GM12875 (cell line): ENCODE measurements around the gene PRDM8.
A peak's percentile ranks its signal among the peaks of the same experiment; 100 is the strongest.

Experiments
- H3K4me3 ChIP-seq: one replicate; pipeline ENCODE4 v1.5.1; 2011; ENCODE audit warnings: low read depth, low read length, control low read depth
- CTCF ChIP-seq: IDR thresholded peaks from 2 replicates; pipeline ENCODE4 v1.5.1; 2011; ENCODE audit warnings: low read depth, mild to moderate bottlenecking, control low read depth, inconsistent platforms, low read length, moderate library complexity, borderline replicate concordance; ENCODE audit not compliant: insufficient read depth

Gene PRDM8

GRCh38 chr4:80196922-80197573 is at the start of gene PRDM8:
PRDM8 (plus strand) TSS chr4:80197503; CDS start chr4:80200081, 2,578 bp downstream.
- no peak for TF ChIP-seq CTCF
- H3K4me3 ChIP-seq = peak within 1 kb of the TSS; percentile 32

- H3K4me3 ChIP-seq = no peak overlapping the region
- no peak for TF ChIP-seq CTCF
Observed at GRCh38 chr4:80150387-80151180, 46.7 kb upstream of the PRDM8 start.

- TF ChIP-seq CTCF = no peak
- H3K4me3 ChIP-seq = no peak overlapping the region
Observed at GRCh38 chr4:80151981-80152380, 45.3 kb upstream of the PRDM8 start.

- TF ChIP-seq CTCF = no peak
- H3K4me3 ChIP-seq = no peak overlapping the region
Observed at GRCh38 chr4:80153874-80154544, 43.3 kb upstream of the PRDM8 start.

- no peak overlapping the region for H3K4me3 ChIP-seq
- no peak for TF ChIP-seq CTCF
Observed at GRCh38 chr4:80154545-80154933, 42.8 kb upstream of the PRDM8 start.

GRCh38 chr4:80155316-80155982 is 41.9 kb upstream of the PRDM8 start:
- H3K4me3 ChIP-seq = no peak overlapping the region
- TF ChIP-seq CTCF = no peak
